GM10266 (cell line): Measurements from ENCODE around the gene COL19A1.

Source experiments
- DNase-seq: peaks from one replicate; pipeline ENCODE4 v3.0.0; 2012; ENCODE audit errors: extremely low spot score
- CTCF ChIP-seq: IDR thresholded peaks from 2 replicates; pipeline ENCODE4 v1.5.1; 2012; ENCODE audit warnings: mild to moderate bottlenecking, low read depth; ENCODE audit not compliant: control insufficient read depth, insufficient read depth; ENCODE audit errors: missing control alignments

The COL19A1 gene

GRCh38 chr6:70061546-70061945 lies 195.2 kb downstream of the COL19A1 start:
- no peak for DNase-seq
- no peak for TF ChIP-seq CTCF

GRCh38 chr6:70062010-70062409 lies 195.7 kb downstream of the COL19A1 start:
- no peak for DNase-seq

GRCh38 chr6:70072540-70073179 lies 206.3 kb downstream of the COL19A1 start:
- TF ChIP-seq CTCF, result no peak
- DNase-seq, result no peak

More at GRCh38 chr6:70062010-70062409, 195.7 kb downstream of the COL19A1 start:
- no peak for TF ChIP-seq CTCF

- no peak for DNase-seq
- no peak for TF ChIP-seq CTCF
Measured at GRCh38 chr6:70073637-70074036, 207.3 kb downstream of the COL19A1 start.

- TF ChIP-seq CTCF, result no peak
- no peak for DNase-seq
Measured at GRCh38 chr6:70079241-70079640, 212.9 kb downstream of the COL19A1 start.

GRCh38 chr6:70080443-70081070 lies 214.2 kb downstream of the COL19A1 start:
- no peak for DNase-seq
- no peak for TF ChIP-seq CTCF

- no peak for DNase-seq
- TF ChIP-seq CTCF, result no peak
Measured at GRCh38 chr6:70082830-70083229, 216.5 kb downstream of the COL19A1 start.
